Measurements from ENCODE around the gene CDKN3.

Gene CDKN3

DNA sequence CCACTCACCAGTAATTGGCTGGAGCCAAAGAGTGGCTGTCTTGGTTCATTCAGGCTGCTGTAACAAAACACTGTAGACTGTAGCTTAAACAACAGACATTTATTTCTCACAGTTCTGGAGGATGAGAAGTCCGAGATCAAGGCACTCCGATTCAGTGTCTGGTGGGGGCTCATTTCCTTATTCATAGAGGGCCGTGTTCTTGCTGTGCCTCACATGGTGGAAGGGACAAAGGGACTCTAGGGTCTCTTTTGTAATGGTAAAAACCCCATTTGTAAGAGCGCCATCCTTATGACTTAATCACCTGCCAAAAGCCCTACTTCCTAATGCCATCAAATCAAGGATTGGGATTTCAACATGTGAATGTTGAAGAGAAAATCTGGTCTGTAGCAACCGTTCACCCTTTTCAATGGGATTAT, 34.7 kb upstream of the CDKN3 start:
- FAIRE-seq (no peak), DNase-seq (ENCODE audit: insufficient read length, low spot score) (no peak)
- TF ChIP-seq, protein P1, sequence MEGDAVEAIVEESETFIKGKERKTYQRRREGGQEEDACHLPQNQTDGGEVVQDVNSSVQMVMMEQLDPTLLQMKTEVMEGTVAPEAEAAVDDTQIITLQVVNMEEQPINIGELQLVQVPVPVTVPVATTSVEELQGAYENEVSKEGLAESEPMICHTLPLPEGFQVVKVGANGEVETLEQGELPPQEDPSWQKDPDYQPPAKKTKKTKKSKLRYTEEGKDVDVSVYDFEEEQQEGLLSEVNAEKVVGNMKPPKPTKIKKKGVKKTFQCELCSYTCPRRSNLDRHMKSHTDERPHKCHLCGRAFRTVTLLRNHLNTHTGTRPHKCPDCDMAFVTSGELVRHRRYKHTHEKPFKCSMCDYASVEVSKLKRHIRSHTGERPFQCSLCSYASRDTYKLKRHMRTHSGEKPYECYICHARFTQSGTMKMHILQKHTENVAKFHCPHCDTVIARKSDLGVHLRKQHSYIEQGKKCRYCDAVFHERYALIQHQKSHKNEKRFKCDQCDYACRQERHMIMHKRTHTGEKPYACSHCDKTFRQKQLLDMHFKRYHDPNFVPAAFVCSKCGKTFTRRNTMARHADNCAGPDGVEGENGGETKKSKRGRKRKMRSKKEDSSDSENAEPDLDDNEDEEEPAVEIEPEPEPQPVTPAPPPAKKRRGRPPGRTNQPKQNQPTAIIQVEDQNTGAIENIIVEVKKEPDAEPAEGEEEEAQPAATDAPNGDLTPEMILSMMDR (IDR thresholded peaks at IDR 0.05; ENCODE audit: insufficient read depth, missing control alignments) = no peak

DNA sequence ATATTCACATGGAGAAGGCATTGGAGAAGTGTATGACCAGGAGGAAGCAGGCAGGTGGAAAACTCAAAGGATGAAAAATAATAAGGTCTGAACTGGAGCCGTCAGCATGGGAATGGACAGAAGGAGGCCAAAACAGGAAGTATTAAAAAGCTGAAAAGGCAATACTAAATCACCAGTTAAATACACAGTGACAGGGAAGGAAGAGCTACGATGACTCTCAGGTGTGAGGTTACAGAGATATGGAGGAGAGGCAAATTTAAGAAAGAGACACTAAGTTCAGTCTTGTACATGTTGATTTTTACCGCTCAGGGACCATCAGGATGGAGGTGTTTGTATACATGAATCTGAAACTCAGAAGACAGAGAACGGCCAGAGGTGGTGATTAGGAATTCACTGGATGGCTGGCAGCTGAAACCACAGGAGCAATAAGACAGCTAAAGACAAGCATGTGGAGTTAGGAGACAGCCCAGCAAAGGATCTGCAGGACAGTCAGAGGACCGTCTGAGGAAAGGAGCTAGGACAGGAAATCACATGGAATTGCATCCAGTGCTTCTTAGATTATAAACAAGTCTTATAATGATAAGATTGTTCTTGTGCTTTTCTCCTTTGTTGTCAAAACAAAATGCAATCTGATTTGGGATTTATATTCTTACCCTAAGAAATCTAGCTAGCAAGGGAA, 33.9 kb upstream of the CDKN3 start:
- TF ChIP-seq, protein P1 (IDR thresholded peaks at IDR 0.05; ENCODE audit: insufficient read depth, missing control alignments) = no peak
- no peak for DNase-seq (ENCODE audit: insufficient read length, low spot score)
- FAIRE-seq = no peak

DNA sequence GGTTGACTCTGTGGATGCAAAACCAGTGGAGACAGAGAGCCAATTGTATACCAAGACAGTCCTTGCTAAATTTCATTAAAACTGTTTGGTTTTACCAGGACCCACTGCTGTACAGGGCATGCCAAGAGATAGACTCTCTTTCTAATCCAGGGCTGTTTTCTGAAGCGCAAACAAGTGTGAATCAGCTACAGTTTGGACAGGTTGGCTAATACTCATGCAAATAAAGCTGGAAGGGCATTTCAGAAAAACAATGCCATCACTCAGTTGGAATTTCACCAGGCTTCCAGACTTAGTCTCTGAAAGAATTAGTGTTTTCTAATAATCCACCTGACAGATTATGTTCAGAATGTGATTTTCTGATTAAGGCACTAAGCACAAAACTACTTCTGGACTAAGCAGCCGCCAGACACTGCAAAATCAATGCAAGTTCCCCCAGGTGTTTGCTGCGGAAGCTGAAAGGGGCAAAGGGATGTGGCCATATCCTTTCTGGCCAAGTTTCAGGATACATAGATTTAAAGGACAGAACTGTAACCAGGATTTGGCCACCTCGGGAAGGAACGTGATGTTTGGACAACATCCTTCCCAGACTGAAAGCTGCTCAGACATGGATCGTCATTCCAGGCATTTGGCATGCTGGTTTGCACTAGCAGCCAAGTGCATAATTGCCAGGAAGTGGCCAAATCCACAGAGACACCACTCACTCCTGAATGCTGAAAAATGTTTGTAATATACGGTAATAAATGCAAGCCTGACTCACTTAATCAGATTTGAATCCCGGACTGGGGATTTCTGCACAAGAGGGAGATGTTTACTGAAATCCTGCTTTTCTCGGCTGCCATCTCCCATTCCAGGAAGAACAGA, 32.0 kb upstream of the CDKN3 start:
- DNase-seq (ENCODE audit: insufficient read length, low spot score) (no peak), FAIRE-seq (no peak)
- TF ChIP-seq, protein P1 (IDR thresholded peaks at IDR 0.05; ENCODE audit: insufficient read depth, missing control alignments) = no peak

DNA sequence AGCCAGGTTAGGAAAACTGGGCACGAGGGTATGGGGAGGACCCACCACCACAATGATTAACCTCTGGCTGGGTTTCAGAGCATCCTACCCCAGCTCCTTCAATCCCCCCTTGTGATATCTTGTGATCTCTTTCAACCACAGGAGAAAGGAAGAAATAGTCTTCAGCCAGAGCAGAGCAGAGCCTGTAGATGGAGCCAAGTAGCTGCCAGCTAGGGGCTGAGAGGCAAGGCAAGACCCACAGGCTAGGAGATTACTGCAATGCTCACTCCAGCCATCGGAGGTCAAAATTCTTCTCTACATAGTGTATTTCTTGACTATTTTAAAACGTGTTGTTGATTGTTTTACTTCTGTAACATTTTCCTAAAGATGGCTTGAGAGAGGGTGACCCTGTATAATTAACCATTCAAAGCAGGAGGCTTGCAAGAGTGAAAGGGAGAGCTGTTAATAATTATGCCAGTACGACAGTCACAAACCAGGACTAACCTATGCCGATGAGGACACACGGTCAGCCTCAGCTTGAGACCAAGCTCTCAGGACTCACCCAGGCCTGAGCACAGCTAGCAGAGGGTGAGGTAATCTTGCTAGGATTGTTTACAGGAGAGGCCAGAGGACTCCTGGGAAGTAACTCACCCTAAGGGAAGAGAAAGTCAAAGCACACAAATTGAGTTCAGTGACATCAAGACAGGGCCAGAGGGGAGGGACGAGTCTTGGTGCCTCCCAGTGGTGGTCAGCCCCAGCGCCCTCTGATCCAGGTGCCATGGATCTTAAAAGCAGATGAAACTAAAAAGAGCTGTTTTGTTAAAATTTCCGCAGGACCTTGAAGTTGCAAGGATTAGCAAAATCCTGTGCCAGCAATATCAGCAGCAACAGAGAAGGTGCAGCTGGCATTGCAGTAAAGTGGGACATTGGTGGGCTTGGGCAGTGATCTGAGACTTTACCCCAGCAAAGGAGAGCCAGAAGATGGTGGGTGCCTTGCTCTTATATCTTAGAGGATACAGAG, 29.8 kb upstream of the CDKN3 start:
- TF ChIP-seq, protein P1 (IDR thresholded peaks at IDR 0.05; ENCODE audit: insufficient read depth, missing control alignments) = peak; percentile 69
- DNase-seq (ENCODE audit: insufficient read length, low spot score) = no peak
- FAIRE-seq = no peak

DNA sequence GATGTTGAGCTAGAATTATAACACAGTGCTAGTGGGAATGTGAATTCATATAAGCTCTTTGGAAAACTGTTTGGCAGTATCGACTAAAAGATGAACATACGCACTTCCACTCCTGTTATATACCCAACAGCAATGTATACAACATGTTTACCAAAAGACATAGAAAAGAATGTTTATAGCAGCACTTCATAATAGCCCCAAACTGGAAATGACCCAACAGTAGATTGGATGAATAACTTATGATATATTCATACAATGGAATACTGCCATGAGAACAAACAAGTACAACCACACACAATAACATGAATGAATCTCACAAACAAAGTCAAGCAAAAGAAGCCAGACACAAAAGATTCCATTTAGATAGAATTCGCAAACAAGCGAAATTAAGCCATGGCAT, 28.5 kb upstream of the CDKN3 start:
- TF ChIP-seq, protein P1 (IDR thresholded peaks at IDR 0.05; ENCODE audit: insufficient read depth, missing control alignments) = no peak
- FAIRE-seq = no peak
- DNase-seq (ENCODE audit: insufficient read length, low spot score) = no peak

DNA sequence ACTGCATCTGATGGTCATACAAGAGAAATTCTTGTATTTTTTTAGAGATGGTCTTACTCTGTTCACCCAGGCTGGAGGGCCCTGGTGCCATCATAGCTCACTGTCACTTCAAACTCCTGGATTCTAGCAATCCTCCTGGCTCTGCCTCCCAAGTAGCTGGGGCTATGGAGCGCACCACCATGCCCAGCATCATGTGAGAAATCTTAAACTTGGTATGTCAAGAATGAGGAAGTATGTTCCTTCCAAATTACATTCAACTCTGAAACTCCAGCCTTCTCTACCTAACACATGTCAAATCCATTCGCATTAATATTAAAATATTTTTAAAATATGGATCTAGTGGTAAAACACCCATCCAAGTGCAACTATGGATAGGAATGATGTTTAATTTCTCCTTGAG, 27.5 kb upstream of the CDKN3 start:
- FAIRE-seq (no peak), DNase-seq (ENCODE audit: insufficient read length, low spot score) (no peak)
- TF ChIP-seq, protein P1 (IDR thresholded peaks at IDR 0.05; ENCODE audit: insufficient read depth, missing control alignments) = no peak
